Cardiac muscle cell (in vitro differentiated cells and primary cell): Measurements from ENCODE around the gene TXNDC11. TPM values are rescaled to one million over a fixed set of nuclear protein-coding genes. Genes with fewer than 3 reads are reported as not detected.

Source experiments
- DNase-seq, 2 donors: peaks; one replicate each; pipeline versions ENCODE4 v3.0.0 to v3.0.0-alpha.2; 2010 to 2017; ENCODE audit warnings: low read depth in 1 of 2, low spot score in 1 of 2
- H3K27ac ChIP-seq: fragments of 200-600 bp; sonication (generic); 2 replicates; pipeline ENCODE4 v1.5.1; 2016
- H3K27me3 ChIP-seq: fragments of 200-600 bp; sonication (generic); 2 replicates; pipeline ENCODE4 v1.6.0; 2016; ENCODE audit warnings: control low read depth
- H3K36me3 ChIP-seq: fragments of 200-600 bp; sonication (generic); 2 replicates; pipeline ENCODE4 v1.5.1; 2016; ENCODE audit warnings: control low read depth
- H3K4me1 ChIP-seq: fragments of 200-600 bp; sonication (generic); 2 replicates; pipeline ENCODE4 v1.8.1; 2017; ENCODE audit warnings: low read depth, mild to moderate bottlenecking, mixed run types
- H3K4me3 ChIP-seq: fragments of 200-600 bp; sonication (generic); 2 replicates; pipeline ENCODE4 v1.5.1; 2016; ENCODE audit warnings: mild to moderate bottlenecking
- H3K9me3 ChIP-seq: fragments of 200-600 bp; sonication (generic); 2 replicates; pipeline ENCODE4 v1.5.1; 2017; ENCODE audit warnings: low read depth, mild to moderate bottlenecking, control low read depth
- CTCF ChIP-seq: IDR thresholded peaks from 2 replicates; pipeline ENCODE4 v1.5.1; 2012; ENCODE audit warnings: low read depth, mild to moderate bottlenecking, low read length
- polyA plus RNA-seq: library from polyadenylated mRNA; unstranded; fragments of >200 nt; fragmentation: Nextera tagmentation; extraction: Ambion mirVana; gene quantifications from 2 replicates; pipeline ENCODE4 v1.2.1, GENCODE V29; 2016
- total RNA-seq: library from RNA; depleted of rRNA; stranded (reverse); fragments of >200 nt; gene quantifications from 2 replicates; pipeline ENCODE4 v1.2.3, GENCODE V29; 2016

TXNDC11 gene
- total and polyA plus RNA-seq, 2 experiments from 2014 or later = 26.6 to 43.0 TPM

- H3K36me3 ChIP-seq = no peaks in the 10 kb centered on the region
- H3K4me3 ChIP-seq = no peak overlapping the region
- no peak for DNase-seq
- H3K4me1 ChIP-seq = peaks cover 6% of the 10 kb centered on the region
- H3K9me3 ChIP-seq = no peaks in the 10 kb centered on the region
- no peak overlapping the region for H3K27ac ChIP-seq
- TF ChIP-seq CTCF = no peak
- H3K27me3 ChIP-seq = no peaks in the 10 kb centered on the region
Observed at GRCh38 chr16:11635113-11635652, 107.5 kb downstream of the TXNDC11 start.

- TF ChIP-seq CTCF = no peak
- no peak overlapping the region for H3K4me3 ChIP-seq
- no peaks in the 10 kb centered on the region for H3K36me3 ChIP-seq
- no peaks in the 10 kb centered on the region for H3K27me3 ChIP-seq
- no peak for DNase-seq
- H3K9me3 ChIP-seq = no peaks in the 10 kb centered on the region
- H3K27ac ChIP-seq = no peak overlapping the region
- peaks cover 6% of the 10 kb centered on the region for H3K4me1 ChIP-seq
Observed at GRCh38 chr16:11634312-11634711, 108.3 kb downstream of the TXNDC11 start.

DNA sequence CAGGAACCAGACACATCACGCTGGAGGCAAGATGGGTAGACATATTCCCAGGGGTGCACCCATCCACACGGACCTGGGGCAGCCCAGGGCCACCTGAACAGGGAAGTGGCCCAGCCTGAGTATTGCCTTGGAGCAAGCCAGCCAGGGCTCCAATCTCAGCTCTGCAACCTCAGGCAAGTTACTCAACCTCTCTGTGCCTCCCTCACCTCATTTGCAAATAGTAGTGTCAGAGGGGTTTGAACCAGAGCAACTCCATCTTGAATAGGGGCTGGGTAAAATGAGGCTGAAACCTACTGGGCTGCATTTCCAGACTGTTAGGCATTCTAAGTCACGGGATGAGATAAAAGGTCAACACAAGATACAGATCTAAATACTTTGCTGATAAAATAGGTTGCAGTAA, 109.5 kb downstream of the TXNDC11 start:
- Histone ChIP-seq H3K27me3 (no peaks in the 10 kb centered on the region), H3K4me3 (no peak overlapping the region), H3K27ac (no peak overlapping the region), H3K4me1 (peaks cover 6% of the 10 kb centered on the region), H3K36me3 (no peaks in the 10 kb centered on the region), H3K9me3 (no peaks in the 10 kb centered on the region)
- no peak for TF ChIP-seq CTCF
- DNase-seq = no peak

DNA sequence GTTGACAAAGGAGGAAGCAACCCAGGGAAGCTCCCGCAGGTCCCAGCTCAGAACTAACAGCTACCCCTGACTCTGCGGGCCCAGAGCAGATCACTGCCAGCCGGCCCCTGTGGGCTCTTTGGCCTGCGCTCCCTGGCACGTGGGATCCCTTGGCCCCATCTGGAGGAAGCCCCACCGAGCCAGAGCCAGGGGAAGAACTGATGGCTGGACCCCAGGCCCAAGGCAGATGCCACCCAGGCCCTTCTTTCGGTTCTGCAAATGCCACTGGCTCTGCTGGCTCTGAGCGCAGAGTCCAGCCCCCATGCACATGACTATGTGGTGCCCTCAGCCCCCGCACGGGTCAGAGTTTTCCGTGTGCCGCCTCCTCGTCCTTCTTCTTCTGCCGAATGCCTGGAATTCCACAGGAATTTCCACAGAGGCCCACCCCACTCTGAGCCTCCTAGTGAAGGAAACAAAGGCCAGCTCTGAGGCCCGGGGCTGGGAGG, 110.2 kb downstream of the TXNDC11 start:
- peak; percentile 31 to 93 for DNase-seq
- no peak overlapping the region for H3K4me3 ChIP-seq
- H3K4me1 ChIP-seq = peaks cover 6% of the 10 kb centered on the region
- H3K27ac ChIP-seq = no peak overlapping the region
- H3K9me3 ChIP-seq = no peaks in the 10 kb centered on the region
- no peaks in the 10 kb centered on the region for H3K36me3 ChIP-seq
- H3K27me3 ChIP-seq = no peaks in the 10 kb centered on the region
- no peak for TF ChIP-seq CTCF

GRCh38 chr16:11631214-11631613, 111.4 kb downstream of the TXNDC11 start:
- H3K4me1 ChIP-seq = peaks cover 6% of the 10 kb centered on the region
- no peak for DNase-seq
- H3K27ac ChIP-seq = no peak overlapping the region
- no peaks in the 10 kb centered on the region for H3K9me3 ChIP-seq
- no peaks in the 10 kb centered on the region for H3K36me3 ChIP-seq
- no peak for TF ChIP-seq CTCF
- no peak overlapping the region for H3K4me3 ChIP-seq
- no peaks in the 10 kb centered on the region for H3K27me3 ChIP-seq

DNA sequence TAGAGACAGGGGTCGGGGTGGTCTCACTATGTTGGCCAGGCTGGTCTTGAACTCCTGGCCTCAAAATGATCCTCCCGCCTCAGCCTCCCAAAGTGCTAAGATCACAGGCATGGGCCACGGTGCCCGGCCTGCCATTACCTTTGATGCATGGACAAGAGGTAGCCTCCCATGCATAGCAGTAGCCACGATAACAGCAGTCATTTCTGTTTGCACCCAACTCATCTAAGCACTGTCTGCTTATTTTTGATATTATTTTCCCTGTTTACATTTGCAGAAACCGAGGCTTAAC, 111.9 kb downstream of the TXNDC11 start:
- Histone ChIP-seq H3K36me3 (no peaks in the 10 kb centered on the region), H3K27ac (no peak overlapping the region), H3K4me3 (no peak overlapping the region), H3K27me3 (no peaks in the 10 kb centered on the region), H3K4me1 (peaks cover 6% of the 10 kb centered on the region), H3K9me3 (no peaks in the 10 kb centered on the region)
- TF ChIP-seq CTCF = no peak
- DNase-seq = no peak
